ENCODE results near the gene MIS18A. TPM values are rescaled to one million over a fixed set of nuclear protein-coding genes. Genes with fewer than 3 reads are reported as not detected.
A peak's percentile ranks its signal among the peaks of the same experiment; 100 is the strongest.

Gene MIS18A
- total and polyA plus RNA-seq, 2 experiments from 2014 or later = 46.1 to 133 TPM

DNA sequence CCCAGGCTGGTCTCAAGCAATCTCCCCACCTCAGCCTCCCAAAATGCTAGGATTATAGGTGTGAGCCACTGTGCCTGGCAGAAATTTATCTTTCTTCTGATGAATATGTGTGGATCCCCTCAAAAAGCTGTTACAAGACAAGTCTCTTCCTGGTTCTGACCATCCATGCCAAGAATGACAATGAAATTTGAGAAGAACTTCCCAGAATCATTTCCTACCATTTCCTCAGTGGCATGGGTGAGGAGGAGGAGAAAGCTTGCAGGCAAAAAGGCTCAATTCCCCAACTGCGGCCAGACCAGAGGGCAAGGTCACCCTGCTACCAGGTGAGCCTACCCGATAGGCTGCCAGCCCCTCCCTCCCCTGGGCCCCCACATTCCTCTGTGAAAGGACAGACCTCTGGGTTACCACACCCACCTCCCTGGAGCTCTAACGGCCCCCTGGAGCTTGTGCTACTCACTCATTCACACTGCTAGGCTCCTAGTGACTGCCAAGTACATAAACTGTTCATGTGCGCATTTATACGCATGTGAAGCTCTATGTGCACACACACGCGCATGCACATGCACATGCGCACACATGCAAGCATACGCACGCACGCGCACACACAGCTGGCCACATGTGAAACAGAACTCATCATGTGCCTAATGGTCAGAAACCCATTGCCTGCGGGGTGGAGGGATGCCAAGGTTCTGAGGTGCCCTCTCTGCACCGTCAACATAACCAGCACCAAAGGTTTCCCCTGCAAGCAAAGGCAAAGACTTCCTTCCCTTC, 36.8 kb upstream of the MIS18A start:
- H3K9me3 Mint-ChIP-seq = no peaks in the 10 kb centered on the region

More for the DNA sequence above, 36.8 kb upstream of the MIS18A start:
- Histone ChIP-seq H3K79me2 (replicated peaks; ENCODE audit: insufficient read depth) (no peaks in the 10 kb centered on the region; the same call in 1 of the 2 replicates), H3F3A (replicated peaks; ENCODE audit: low read depth) (no peaks in the 10 kb centered on the region), H3K27ac (ENCODE audit: low read depth) (no peak overlapping the region), H3K27me3 (ENCODE audit: insufficient read depth) (no peaks in the 10 kb centered on the region), H3K4me3 (no peak overlapping the region), H3K36me3 (ENCODE audit: insufficient read depth) (peaks cover 49% of the 10 kb centered on the region), H2AFZ (no peak overlapping the region), H4K20me1 (replicated peaks; ENCODE audit: insufficient read depth) (peaks cover 3% of the 10 kb centered on the region), H3K9me2 (ENCODE audit: insufficient read depth) (no peaks in the 10 kb centered on the region), H3K4me1 (ENCODE audit: insufficient read depth) (no peaks in the 10 kb centered on the region), H3K4me2 (no peak overlapping the region)
- Mint-ChIP-seq H3K4me1 (peaks cover 4% of the 10 kb centered on the region; the same call in 1 of the 3 replicates), H3K4me3 (no peak overlapping the region), H3K27me3 (ENCODE audit: insufficient read depth, low read depth, poor library complexity) (peaks cover 3% of the 10 kb centered on the region), H3K36me3 (ENCODE audit: low read depth) (peaks cover 64% of the 10 kb centered on the region), H3K27ac (peak overlapping the region; percentile 56; the same call in 1 of the 2 replicates)
- no peak for DNase-seq (ENCODE audit: low spot score)
- no peak; the same call in 2 of the 3 replicates for ATAC-seq
- TF ChIP-seq EZH2 (IDR thresholded peaks at IDR 0.05; ENCODE audit: low read depth, unreplicated experiment) = no peak
- no peak for TF ChIP-seq JUNB (IDR thresholded peaks at IDR 0.05; ENCODE audit: unreplicated experiment)
- no peak for TF ChIP-seq ZNF331 (CRISPR knock-in tag; IDR thresholded peaks at IDR 0.05; ENCODE audit: low read depth)
- TF ChIP-seq, protein P1, sequence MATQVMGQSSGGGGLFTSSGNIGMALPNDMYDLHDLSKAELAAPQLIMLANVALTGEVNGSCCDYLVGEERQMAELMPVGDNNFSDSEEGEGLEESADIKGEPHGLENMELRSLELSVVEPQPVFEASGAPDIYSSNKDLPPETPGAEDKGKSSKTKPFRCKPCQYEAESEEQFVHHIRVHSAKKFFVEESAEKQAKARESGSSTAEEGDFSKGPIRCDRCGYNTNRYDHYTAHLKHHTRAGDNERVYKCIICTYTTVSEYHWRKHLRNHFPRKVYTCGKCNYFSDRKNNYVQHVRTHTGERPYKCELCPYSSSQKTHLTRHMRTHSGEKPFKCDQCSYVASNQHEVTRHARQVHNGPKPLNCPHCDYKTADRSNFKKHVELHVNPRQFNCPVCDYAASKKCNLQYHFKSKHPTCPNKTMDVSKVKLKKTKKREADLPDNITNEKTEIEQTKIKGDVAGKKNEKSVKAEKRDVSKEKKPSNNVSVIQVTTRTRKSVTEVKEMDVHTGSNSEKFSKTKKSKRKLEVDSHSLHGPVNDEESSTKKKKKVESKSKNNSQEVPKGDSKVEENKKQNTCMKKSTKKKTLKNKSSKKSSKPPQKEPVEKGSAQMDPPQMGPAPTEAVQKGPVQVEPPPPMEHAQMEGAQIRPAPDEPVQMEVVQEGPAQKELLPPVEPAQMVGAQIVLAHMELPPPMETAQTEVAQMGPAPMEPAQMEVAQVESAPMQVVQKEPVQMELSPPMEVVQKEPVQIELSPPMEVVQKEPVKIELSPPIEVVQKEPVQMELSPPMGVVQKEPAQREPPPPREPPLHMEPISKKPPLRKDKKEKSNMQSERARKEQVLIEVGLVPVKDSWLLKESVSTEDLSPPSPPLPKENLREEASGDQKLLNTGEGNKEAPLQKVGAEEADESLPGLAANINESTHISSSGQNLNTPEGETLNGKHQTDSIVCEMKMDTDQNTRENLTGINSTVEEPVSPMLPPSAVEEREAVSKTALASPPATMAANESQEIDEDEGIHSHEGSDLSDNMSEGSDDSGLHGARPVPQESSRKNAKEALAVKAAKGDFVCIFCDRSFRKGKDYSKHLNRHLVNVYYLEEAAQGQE (IDR thresholded peaks at IDR 0.05; ENCODE audit: unreplicated experiment) = no peak
- TF ChIP-seq ETS1 (IDR thresholded peaks at IDR 0.05) = no peak
- no peak for TF ChIP-seq STAT1 (IDR thresholded peaks at IDR 0.05; ENCODE audit: unreplicated experiment)
- TF ChIP-seq CREB1 (CRISPR knock-in tag; IDR thresholded peaks at IDR 0.05; ENCODE audit: low read depth) = no peak
- no peak for TF ChIP-seq ZNF114 (CRISPR knock-in tag; IDR thresholded peaks at IDR 0.05)
- TF ChIP-seq, protein P2, sequence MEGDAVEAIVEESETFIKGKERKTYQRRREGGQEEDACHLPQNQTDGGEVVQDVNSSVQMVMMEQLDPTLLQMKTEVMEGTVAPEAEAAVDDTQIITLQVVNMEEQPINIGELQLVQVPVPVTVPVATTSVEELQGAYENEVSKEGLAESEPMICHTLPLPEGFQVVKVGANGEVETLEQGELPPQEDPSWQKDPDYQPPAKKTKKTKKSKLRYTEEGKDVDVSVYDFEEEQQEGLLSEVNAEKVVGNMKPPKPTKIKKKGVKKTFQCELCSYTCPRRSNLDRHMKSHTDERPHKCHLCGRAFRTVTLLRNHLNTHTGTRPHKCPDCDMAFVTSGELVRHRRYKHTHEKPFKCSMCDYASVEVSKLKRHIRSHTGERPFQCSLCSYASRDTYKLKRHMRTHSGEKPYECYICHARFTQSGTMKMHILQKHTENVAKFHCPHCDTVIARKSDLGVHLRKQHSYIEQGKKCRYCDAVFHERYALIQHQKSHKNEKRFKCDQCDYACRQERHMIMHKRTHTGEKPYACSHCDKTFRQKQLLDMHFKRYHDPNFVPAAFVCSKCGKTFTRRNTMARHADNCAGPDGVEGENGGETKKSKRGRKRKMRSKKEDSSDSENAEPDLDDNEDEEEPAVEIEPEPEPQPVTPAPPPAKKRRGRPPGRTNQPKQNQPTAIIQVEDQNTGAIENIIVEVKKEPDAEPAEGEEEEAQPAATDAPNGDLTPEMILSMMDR (conservative IDR thresholded peaks at IDR 0.05; ENCODE audit: low read depth in 2 of 2) = no peak
- TF ChIP-seq NANOG (IDR thresholded peaks at IDR 0.05; ENCODE audit: borderline replicate concordance) = no peak
- no peak for TF ChIP-seq ZNF462 (CRISPR knock-in tag; IDR thresholded peaks at IDR 0.05)
- no peak for TF ChIP-seq EZH2phosphoT487 (IDR thresholded peaks at IDR 0.05; ENCODE audit: unreplicated experiment)
- no peak for TF ChIP-seq POLR2AphosphoS5 (IDR thresholded peaks at IDR 0.05; ENCODE audit: low read depth)
